Measurements from ENCODE around the gene IFT80.

DNA sequence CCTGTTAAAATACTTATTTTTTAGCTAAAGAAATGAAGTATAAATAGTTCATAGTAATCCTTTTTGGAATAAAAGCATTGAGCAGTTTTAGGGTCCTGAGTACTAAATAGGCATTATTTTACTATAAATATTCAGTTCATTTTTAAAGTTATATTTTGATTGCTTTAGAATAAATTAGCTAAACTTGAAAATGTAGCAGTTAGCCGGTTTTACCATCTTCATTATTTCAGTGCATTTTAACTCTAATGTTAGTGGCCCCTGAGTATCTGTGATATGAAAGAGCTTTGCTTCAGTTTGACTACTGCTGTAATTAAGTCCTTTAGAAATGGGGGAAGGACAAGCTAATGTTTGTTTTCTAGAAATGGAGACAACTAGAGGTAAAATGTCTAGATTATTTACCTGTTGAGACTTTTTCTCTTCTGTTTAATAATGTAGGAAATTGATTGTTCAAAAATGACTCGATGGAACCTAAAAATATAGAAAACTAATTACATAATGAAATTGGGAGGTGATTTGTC, 4.1 kb upstream of the IFT80 start:
- TF ChIP-seq, protein P1, sequence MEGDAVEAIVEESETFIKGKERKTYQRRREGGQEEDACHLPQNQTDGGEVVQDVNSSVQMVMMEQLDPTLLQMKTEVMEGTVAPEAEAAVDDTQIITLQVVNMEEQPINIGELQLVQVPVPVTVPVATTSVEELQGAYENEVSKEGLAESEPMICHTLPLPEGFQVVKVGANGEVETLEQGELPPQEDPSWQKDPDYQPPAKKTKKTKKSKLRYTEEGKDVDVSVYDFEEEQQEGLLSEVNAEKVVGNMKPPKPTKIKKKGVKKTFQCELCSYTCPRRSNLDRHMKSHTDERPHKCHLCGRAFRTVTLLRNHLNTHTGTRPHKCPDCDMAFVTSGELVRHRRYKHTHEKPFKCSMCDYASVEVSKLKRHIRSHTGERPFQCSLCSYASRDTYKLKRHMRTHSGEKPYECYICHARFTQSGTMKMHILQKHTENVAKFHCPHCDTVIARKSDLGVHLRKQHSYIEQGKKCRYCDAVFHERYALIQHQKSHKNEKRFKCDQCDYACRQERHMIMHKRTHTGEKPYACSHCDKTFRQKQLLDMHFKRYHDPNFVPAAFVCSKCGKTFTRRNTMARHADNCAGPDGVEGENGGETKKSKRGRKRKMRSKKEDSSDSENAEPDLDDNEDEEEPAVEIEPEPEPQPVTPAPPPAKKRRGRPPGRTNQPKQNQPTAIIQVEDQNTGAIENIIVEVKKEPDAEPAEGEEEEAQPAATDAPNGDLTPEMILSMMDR (IDR thresholded peaks at IDR 0.05) = no peak
- no peak for TF ChIP-seq POLR2AphosphoS5 (IDR thresholded peaks at IDR 0.05)
- TF ChIP-seq POLR2A (IDR thresholded peaks at IDR 0.05; ENCODE audit: low read depth) = no peak
